Measurements from ENCODE around the gene VENTX. TPM values are rescaled to one million over a fixed set of nuclear protein-coding genes. Genes with fewer than 3 reads are reported as not detected.

Gene VENTX
- total RNA-seq, 1 donor from 2014 or later: not detected

DNA sequence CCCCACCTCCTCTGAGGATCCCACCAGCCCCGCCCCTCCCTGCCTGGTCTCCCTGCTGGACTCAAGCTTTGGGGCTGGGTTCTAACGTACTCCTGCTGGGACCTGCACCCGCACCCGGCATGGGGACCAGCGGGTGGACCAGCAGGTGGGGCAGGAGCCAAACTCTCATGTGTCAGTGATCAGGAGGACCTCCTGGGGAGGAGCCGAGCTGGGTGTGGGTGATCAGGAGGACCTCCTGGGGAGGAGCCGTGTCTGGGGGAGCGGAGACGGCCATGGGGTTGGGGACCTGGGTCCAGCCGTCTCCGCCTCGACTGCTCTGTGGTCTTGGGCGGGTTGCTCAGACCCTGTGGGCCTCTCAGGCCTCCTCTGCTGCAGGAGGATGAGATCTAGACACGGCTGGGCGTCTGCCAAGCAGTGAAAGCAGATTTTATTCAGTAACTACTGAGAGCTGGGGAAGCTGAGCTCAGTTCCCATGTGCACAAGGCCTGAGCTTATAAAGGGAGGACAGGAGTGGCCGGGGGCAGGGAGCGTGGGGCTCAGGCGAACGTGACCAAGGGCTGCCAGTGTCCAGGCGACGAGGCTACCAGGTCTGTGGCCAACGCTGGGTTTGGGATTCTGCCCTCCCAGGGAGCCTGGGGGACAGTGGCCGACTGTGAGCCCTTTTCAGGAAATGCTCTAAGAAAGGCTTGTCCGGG lies 41.3 kb upstream of the VENTX start:
- peaks cover 21% of the 10 kb centered on the region for H3K9me3 Mint-ChIP-seq (ENCODE audit: unreplicated experiment)
- H3K27me3 Mint-ChIP-seq (ENCODE audit: unreplicated experiment): peaks cover 16% of the 10 kb centered on the region
- H3K36me3 Mint-ChIP-seq (ENCODE audit: unreplicated experiment): no peaks in the 10 kb centered on the region
- no peak overlapping the region for H3K4me3 Mint-ChIP-seq (ENCODE audit: unreplicated experiment)
- no peak for DNase-seq (ENCODE audit: extremely low spot score, unreplicated experiment)
- H3K27ac Mint-ChIP-seq (ENCODE audit: unreplicated experiment): no peak overlapping the region
- TF ChIP-seq, protein P1, sequence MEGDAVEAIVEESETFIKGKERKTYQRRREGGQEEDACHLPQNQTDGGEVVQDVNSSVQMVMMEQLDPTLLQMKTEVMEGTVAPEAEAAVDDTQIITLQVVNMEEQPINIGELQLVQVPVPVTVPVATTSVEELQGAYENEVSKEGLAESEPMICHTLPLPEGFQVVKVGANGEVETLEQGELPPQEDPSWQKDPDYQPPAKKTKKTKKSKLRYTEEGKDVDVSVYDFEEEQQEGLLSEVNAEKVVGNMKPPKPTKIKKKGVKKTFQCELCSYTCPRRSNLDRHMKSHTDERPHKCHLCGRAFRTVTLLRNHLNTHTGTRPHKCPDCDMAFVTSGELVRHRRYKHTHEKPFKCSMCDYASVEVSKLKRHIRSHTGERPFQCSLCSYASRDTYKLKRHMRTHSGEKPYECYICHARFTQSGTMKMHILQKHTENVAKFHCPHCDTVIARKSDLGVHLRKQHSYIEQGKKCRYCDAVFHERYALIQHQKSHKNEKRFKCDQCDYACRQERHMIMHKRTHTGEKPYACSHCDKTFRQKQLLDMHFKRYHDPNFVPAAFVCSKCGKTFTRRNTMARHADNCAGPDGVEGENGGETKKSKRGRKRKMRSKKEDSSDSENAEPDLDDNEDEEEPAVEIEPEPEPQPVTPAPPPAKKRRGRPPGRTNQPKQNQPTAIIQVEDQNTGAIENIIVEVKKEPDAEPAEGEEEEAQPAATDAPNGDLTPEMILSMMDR (IDR thresholded peaks at IDR 0.05): no peak
- no peaks in the 10 kb centered on the region for H3K4me1 Mint-ChIP-seq (ENCODE audit: unreplicated experiment)

DNA sequence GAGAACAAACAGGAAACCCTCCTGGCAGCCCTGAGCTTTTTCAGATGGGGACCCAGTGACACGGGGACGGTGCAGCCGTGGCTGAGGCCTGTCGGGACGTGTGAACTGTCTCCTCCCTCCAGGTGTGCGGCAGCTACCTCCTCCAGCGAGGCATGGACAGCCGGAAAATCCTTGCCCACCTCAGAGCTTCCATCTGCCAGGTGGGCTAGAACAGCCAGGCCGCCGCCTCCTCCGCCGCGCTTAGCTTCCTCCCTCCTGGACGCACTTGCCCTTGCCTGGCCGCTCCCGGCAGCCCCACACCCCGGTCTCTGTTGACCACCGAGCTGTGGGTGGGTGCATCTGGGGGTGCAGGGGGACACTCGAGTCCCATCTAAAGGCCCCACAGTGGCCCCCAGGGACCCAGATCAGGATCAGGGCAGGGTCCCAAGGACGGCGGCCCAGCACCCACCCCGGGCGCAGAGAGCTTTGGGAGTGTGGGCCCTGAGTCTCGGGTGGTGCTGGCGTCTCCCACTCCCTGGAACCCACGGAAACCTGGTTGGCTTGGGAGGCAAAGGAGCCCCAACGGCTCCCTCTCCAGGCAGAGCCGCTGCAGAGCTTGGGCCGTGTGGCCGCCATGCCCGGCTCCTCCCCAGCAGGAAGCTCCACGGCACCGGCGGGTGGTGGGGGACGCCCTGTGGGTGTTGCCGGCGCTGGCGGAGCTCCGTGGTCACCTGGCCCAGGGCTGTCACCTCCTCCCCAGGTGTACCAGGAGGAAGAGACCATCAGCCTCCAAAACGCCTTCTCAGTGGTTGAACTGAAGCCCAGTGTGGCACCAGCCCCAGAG lies 40.5 kb upstream of the VENTX start:
- Mint-ChIP-seq H3K27me3 (ENCODE audit: unreplicated experiment) (peaks cover 12% of the 10 kb centered on the region), H3K4me1 (ENCODE audit: unreplicated experiment) (no peaks in the 10 kb centered on the region), H3K9me3 (ENCODE audit: unreplicated experiment) (peaks cover 15% of the 10 kb centered on the region), H3K27ac (ENCODE audit: unreplicated experiment) (no peak overlapping the region), H3K36me3 (ENCODE audit: unreplicated experiment) (no peaks in the 10 kb centered on the region), H3K4me3 (ENCODE audit: unreplicated experiment) (no peak overlapping the region)
- TF ChIP-seq, protein P1 (IDR thresholded peaks at IDR 0.05): no peak
- DNase-seq (ENCODE audit: extremely low spot score, unreplicated experiment): no peak

DNA sequence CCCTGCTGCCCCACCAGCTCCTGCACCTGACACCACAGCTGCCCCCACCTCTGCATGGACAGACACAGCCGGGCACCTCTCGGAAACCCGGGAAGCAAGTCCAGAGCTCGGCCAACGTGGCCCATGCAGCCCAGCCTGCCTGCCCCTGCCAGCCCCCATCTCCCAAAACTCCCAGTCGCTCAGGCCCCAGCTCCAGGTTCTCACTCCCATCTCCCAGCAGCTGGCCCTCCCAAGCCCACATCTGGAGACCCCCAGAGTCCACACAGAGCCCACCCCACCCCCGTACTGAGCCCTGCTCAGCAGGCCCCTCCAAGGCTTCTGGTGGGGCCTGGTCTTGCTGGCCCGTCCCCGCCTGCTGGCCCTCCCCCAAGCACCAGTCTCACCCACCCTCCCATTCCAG lies 39.9 kb upstream of the VENTX start:
- H3K4me3 Mint-ChIP-seq (ENCODE audit: unreplicated experiment): no peak overlapping the region
- peaks cover 9% of the 10 kb centered on the region for H3K9me3 Mint-ChIP-seq (ENCODE audit: unreplicated experiment)
- H3K36me3 Mint-ChIP-seq (ENCODE audit: unreplicated experiment): no peaks in the 10 kb centered on the region
- H3K27me3 Mint-ChIP-seq (ENCODE audit: unreplicated experiment): peaks cover 10% of the 10 kb centered on the region
- H3K27ac Mint-ChIP-seq (ENCODE audit: unreplicated experiment): no peak overlapping the region
- H3K4me1 Mint-ChIP-seq (ENCODE audit: unreplicated experiment): no peaks in the 10 kb centered on the region
- TF ChIP-seq, protein P1 (IDR thresholded peaks at IDR 0.05): no peak
- no peak for DNase-seq (ENCODE audit: extremely low spot score, unreplicated experiment)

DNA sequence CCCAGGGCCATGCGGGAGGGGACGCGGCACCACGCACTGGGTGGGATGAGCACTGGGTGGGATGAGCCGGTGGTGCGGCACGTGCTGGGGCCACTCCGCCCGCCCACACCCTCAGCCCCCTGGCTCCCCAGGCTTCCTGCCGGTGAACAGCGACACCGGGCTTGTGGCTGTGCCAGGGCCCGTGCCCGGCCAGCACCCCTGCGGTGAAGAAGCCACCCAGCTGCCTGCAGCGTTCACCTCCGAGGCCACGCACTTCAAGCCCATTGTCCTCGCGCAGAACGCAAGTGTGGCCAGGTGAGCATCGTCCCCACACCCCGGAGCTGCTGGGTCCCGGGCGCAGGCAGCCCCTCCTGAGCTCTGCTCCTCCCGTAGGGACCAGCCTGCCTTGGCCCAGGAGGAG lies 39.4 kb upstream of the VENTX start:
- H3K36me3 Mint-ChIP-seq (ENCODE audit: unreplicated experiment): no peaks in the 10 kb centered on the region
- TF ChIP-seq, protein P1 (IDR thresholded peaks at IDR 0.05): no peak
- peaks cover 9% of the 10 kb centered on the region for H3K9me3 Mint-ChIP-seq (ENCODE audit: unreplicated experiment)
- H3K4me3 Mint-ChIP-seq (ENCODE audit: unreplicated experiment): no peak overlapping the region
- H3K4me1 Mint-ChIP-seq (ENCODE audit: unreplicated experiment): no peaks in the 10 kb centered on the region
- H3K27ac Mint-ChIP-seq (ENCODE audit: unreplicated experiment): no peak overlapping the region
- peaks cover 9% of the 10 kb centered on the region for H3K27me3 Mint-ChIP-seq (ENCODE audit: unreplicated experiment)
- DNase-seq (ENCODE audit: extremely low spot score, unreplicated experiment): no peak

Measured in osteocyte (in vitro differentiated cells).